ENCODE measurements around the gene CRELD2.

CRELD2 gene, protein sequence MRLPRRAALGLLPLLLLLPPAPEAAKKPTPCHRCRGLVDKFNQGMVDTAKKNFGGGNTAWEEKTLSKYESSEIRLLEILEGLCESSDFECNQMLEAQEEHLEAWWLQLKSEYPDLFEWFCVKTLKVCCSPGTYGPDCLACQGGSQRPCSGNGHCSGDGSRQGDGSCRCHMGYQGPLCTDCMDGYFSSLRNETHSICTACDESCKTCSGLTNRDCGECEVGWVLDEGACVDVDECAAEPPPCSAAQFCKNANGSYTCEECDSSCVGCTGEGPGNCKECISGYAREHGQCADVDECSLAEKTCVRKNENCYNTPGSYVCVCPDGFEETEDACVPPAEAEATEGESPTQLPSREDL

DNA sequence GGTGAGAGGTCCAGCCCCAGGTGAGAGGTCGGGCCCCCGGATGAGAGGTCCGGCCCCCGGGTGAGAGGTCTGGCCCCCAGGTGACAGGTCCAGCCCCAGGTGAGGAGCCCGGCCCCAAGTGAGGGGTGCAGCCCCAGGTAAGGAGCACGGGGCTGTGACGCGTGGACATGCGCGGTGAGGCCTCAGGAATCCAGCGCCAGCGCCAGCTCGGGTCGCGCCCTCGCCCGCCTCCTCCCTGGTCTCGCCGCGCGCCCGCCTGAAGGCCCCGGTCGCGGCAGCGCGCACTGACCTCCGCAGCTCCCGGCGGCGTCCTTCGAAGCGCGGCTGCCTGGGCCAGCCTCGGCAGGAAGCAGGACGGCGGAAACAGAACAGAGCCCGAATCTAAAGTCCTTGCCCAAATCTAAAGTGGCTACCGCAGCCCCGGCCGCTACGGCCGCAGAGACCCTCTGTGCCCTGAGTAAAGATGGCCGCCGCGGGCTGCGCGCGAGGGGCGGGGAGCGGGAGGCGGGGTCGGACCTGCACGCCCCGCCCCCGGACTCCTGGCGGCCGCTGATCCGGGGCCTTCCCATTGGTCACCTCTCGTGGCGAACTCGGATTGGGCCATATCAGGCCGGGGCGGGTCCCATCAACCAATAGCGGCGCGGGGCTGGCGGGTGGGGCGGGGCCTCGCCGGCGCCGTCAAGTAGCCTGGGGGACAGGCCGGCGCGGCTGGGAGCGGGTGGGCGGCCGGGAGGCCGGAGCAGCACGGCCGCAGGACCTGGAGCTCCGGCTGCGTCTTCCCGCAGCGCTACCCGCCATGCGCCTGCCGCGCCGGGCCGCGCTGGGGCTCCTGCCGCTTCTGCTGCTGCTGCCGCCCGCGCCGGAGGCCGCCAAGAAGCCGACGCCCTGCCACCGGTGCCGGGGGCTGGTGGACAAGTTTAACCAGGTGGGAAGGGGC is at the start of gene CRELD2, which contains the start of gene ALG12:
TSS of gene CRELD2 (plus strand) at position 661 of the 937 bp plus-strand sequence. CDS start at position 797, 136 bp downstream.
TSS of gene ALG12 (minus strand) at position 465 of the 937 bp plus-strand sequence. CDS start 4,673 bp downstream, outside the sequence.
- FAIRE-seq: no peak

- FAIRE-seq: no peak
Observed at GRCh38 chr22:49869086-49869830, 49.2 kb upstream of the CRELD2 start.

- no peak for FAIRE-seq
Observed at GRCh38 chr22:49869845-49870712, 48.4 kb upstream of the CRELD2 start.

DNA sequence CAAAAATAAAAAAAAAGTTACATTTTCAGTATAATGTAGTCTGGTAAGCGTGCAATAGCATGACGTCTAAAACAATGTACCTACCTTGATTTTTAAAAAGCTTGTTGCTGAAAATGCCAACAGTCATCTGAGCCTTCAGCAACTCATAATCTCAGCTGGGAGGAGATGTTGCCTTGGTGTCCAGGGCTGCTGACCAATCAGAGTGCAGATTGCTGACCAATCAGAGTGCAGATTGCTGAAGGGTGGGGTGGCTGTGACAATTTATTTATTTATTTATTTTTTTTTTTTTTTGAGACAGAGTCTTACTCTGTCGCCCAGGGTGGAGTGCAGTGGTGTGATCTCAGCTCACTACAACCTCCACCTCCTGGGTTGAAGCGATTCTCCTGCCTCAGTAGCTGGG is 47.0 kb upstream of the CRELD2 start:
- no peak for FAIRE-seq

- FAIRE-seq: no peak
Observed at GRCh38 chr22:49872347-49872746, 46.1 kb upstream of the CRELD2 start.

DNA sequence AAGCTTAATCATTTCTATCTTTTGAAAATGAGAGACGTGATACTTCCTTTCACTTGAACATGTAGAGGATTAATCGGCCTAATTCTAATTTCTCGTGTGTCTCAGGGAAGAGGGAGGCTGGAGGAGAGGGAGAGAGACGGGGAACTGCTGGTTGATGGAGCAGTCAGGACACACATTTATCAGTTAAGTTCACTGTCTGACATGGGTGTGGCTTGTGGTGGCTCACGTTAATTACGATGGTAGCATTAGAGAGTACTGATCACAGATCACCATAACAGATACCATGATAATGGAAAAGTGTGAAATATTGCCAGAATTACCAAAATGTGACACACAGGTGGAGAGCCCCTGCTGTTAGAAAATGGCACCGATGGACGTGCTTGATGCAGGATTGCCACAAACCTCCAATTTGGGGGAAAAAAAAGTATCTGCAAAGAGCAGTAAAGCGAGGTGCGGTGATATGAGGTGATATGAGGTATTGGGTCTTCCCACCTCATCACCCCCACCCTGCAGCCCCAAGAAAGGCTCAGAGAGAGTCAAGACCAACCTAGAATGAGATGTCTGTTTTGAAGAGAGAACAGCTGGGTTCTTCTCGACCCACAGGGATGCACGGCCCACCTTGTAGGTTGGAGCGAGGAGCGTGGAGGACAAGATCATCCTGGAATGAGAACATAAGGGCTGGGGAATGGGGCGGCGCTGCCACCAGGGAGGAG is 45.0 kb upstream of the CRELD2 start:
- FAIRE-seq: no peak

DNA sequence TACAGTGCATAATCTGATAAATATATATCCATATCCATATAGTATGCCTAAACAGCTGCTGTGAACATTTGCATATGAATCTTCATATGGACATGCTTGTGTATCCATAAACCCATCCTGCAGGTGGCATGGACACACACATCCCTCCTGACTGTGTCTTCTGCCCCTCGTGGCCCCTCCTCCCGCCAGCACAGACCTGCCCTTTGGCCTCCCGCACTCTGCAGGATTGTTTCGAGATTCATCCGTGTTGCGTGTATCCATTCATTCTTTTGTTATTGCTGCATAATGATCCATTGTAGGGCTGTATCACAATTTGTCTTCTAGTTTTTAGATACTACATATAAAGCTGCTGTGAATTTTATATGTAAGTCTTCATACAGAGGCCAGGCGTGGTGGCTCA is 40.8 kb upstream of the CRELD2 start:
- FAIRE-seq: no peak

DNA sequence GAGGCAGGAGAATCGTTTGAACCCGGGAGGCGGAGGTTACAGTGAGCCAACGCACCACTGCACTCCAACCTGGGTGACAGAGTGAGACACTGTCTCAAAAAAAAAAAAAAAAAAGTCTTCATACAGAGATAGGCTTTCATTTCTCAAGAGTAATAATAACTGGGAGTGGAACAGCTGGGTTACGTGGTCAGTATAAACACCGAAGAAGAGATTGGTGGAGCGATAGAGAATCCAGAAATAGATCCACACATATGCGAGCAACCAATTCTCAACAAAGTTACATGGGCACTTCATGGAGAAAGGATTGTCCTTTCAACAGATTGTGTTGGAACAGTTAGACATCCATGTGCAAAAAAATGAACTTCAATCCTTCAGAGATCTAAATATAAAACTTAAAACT is 40.2 kb upstream of the CRELD2 start:
- FAIRE-seq: no peak

DNA sequence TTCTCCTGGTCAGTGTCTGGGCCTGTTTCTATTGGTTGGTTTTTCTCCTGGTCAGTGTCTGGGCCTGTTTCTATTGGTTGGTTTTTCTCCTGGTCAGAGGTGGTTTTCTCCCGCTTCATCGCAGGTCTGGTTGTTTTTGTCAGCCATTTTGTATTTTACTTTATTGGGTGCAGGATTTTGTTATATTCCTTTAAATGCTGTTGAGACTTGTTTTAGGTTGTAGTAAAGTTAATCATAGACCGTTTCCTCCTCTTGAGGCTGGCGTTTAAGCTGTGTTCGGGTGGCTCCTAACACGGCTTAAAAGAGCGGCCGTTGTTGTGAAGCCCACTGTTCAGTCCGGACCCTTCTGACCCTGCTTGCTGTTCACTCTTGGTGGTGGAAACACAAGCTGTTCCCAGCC is 38.6 kb upstream of the CRELD2 start:
- no peak for FAIRE-seq

DNA sequence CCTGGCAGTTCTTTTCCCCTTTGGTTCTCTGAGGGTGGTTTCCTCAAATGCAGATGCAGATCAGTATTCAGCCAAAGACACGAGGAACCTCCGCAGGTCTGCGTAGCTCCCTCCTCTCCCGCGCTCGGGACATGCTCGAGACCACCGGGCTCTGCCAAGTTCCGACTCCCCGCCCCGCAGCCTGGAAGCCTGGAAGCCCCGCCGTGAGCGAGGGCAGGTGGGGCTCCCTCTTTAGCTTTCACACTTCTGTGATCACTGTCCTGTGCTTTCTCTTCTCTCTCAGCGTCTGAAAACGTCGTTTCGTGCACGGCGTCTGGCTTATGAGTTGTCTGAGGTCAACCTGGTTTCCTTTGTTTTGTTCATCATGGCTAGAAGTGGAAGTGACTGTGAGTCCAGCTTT is 38.2 kb upstream of the CRELD2 start:
- FAIRE-seq: no peak

DNA sequence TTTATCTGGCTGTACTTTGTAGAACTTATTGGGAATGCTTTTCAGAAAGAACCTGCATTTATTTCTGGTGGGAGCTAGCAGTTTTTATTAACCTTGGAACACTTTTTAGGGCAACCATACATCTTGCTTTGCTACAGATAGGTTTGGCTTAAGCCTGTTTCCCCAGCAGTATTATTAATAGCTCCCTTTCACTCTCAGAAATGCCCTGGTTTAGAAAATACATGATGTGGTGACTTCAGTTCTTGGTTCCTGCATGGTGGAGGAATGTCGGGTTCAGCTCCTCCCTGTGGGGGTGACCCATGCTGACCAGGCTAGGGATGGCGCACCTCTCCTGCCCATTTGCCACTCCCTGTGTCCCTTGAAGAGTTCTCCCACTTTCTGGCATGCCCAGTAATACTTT is 36.6 kb upstream of the CRELD2 start:
- FAIRE-seq: no peak

GRCh38 chr22:49882519-49883293 is 35.7 kb upstream of the CRELD2 start:
- FAIRE-seq: no peak

- no peak for FAIRE-seq
Observed at GRCh38 chr22:49883294-49883640, 35.2 kb upstream of the CRELD2 start.

DNA sequence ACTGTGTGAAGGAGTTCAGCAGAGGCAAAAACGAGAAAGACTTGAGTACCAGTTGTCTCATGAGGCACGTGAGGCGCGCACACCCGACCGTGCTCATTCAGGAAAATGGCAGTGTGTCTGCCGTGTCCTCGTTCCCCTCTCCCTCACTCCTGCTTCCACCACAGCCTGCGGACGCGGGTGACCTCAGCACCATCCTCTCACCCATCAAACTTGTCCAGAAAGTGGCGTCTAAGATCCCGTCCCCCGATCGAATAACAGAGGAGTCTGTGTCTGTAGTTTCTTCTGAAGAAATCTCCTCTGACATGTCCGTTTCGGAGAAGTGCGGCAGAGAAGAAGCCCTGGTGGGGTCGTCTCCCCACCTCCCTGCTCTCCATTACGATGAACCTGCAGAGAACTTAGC is 34.4 kb upstream of the CRELD2 start:
- no peak for FAIRE-seq

DNA sequence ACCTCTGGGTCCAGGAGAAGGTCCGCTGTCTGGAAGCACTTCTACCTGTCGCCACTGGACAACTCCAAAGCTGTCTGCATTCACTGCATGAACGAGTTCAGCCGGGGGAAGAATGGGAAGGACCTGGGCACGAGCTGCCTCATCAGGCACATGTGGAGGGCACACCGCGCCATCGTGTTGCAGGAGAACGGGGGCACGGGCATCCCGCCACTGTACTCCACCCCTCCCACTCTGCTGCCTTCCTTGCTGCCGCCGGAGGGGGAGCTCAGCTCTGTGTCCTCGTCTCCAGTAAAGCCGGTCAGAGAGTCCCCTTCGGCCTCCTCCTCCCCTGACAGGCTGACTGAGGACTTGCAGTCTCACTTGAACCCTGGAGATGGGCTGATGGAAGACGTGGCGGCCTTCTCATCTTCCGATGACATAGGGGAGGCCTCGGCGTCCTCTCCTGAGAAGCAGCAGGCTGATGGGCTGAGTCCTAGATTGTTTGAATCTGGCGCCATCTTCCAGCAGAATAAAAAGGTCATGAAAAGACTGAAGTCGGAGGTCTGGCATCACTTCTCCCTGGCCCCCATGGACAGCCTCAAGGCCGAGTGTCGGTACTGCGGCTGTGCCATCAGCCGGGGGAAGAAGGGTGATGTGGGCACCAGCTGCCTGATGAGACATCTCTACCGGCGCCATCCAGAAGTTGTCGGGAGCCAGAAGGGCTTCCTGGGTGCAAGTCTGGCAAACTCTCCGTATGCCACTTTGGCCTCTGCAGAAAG is 33.8 kb upstream of the CRELD2 start:
- FAIRE-seq: no peak

DNA sequence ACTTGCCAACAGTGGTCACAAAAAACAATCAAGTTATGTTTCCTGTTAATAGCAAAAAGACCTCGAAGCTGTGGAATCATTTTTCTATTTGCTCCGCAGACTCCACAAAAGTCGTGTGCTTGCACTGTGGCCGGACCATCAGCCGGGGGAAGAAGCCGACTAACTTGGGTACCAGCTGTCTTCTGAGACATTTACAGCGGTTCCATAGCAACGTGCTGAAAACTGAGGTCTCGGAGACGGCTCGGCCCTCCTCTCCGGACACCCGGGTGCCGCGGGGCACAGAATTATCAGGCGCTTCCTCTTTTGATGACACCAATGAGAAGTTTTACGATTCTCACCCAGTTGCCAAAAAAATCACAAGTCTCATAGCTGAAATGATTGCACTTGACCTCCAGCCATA is 33.2 kb upstream of the CRELD2 start:
- no peak for FAIRE-seq

DNA sequence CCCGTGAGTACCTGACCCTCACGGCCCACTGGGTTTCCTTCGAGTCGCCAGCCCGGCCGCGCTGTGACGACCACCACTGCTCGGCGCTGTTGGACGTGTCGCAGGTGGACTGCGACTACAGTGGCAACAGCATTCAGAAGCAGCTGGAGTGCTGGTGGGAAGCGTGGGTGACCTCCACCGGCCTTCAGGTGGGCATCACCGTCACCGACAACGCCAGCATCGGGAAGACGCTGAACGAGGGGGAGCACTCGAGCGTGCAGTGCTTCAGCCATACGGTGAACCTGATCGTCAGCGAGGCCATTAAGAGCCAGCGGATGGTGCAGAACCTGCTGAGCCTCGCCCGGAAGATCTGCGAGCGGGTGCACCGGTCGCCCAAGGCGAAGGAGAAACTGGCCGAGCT is 32.6 kb upstream of the CRELD2 start:
- FAIRE-seq: no peak

DNA sequence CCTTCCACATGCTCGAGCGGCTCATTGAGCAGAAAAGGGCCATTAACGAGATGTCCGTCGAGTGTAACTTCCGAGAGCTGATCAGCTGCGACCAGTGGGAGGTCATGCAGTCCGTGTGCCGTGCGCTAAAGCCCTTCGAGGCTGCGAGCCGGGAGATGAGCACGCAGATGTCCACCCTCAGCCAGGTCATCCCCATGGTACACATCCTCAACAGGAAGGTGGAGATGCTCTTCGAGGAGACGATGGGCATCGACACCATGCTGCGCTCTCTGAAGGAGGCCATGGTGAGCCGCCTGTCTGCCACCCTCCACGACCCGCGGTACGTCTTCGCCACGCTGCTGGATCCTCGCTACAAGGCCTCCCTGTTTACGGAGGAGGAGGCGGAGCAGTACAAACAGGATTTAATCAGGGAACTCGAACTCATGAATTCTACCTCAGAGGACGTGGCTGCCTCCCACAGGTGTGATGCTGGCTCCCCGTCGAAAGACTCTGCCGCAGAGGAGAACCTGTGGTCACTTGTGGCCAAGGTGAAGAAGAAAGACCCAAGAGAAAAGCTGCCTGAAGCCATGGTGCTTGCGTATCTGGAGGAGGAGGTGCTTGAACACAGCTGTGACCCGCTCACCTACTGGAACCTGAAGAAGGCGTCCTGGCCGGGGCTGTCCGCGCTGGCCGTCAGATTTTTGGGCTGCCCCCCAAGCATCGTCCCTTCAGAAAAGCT is 31.9 kb upstream of the CRELD2 start:
- FAIRE-seq: no peak

GRCh38 chr22:49887064-49887451 is 31.4 kb upstream of the CRELD2 start:
- FAIRE-seq: no peak

Data from islet of Langerhans (tissue), 1 donor.